H9 (cell line): ENCODE measurements around the gene AKR1C8. TPM values are rescaled to one million over a fixed set of nuclear protein-coding genes. Genes with fewer than 3 reads are reported as not detected.

Source experiments
- DNase-seq: peaks from one replicate; pipeline ENCODE4 v3.0.0-alpha.2; 2017
- H2AFZ ChIP-seq: one replicate; pipeline ENCODE4 v1.6.1; 2013; ENCODE audit warnings: mild to moderate bottlenecking, low read length, control low read depth, moderate library complexity
- H2AK5ac ChIP-seq: 2 replicates; pipeline ENCODE4 v1.6.1; 2013; ENCODE audit warnings: low read length, control low read depth, mixed read lengths; ENCODE audit not compliant: insufficient read length
- H2BK120ac ChIP-seq: one replicate; pipeline ENCODE4 v1.6.1; 2013; ENCODE audit warnings: low read depth, mild to moderate bottlenecking, low read length, control low read depth, inconsistent platforms; ENCODE audit not compliant: poor library complexity, severe bottlenecking
- H2BK12ac ChIP-seq: 2 replicates; pipeline ENCODE4 v1.6.1; 2013; ENCODE audit warnings: low read length, control low read depth, mixed read lengths, low read depth; ENCODE audit not compliant: insufficient read length
- H2BK15ac ChIP-seq: 2 replicates; pipeline ENCODE4 v1.6.1; 2013; ENCODE audit warnings: low read depth, low read length, control low read depth
- H2BK20ac ChIP-seq: one replicate; pipeline ENCODE4 v1.6.1; 2013; ENCODE audit warnings: low read depth, mild to moderate bottlenecking, low read length, control low read depth, inconsistent platforms; ENCODE audit not compliant: poor library complexity, severe bottlenecking
- H2BK5ac ChIP-seq: 2 replicates; pipeline ENCODE4 v1.6.1; 2013; ENCODE audit warnings: low read length, control low read depth, mixed read lengths; ENCODE audit not compliant: insufficient read length
- H3K14ac ChIP-seq: 2 replicates; pipeline ENCODE4 v1.6.1; 2013; ENCODE audit warnings: low read length, control low read depth; ENCODE audit not compliant: insufficient read depth
- H3K18ac ChIP-seq: 2 replicates; pipeline ENCODE4 v1.6.1; 2013; ENCODE audit warnings: low read depth, mild to moderate bottlenecking, mixed read lengths, low read length, control low read depth; ENCODE audit not compliant: insufficient read length
- H3K23ac ChIP-seq: 2 replicates; pipeline ENCODE4 v1.6.1; 2013; ENCODE audit warnings: low read length, control low read depth, mixed read lengths, low read depth; ENCODE audit not compliant: insufficient read length
- H3K23me2 ChIP-seq: 2 replicates; pipeline ENCODE4 v1.6.1; 2013; ENCODE audit warnings: low read depth, mild to moderate bottlenecking, mixed read lengths, low read length, control low read depth; ENCODE audit not compliant: insufficient read length, poor library complexity, severe bottlenecking
- H3K27ac ChIP-seq: 2 replicates; pipeline ENCODE4 v1.5.1; 2013; ENCODE audit warnings: low read length, control low read depth, mixed read lengths, low read depth; ENCODE audit not compliant: insufficient read length
- H3K27me3 ChIP-seq: 2 replicates; pipeline ENCODE4 v1.6.1; 2013; ENCODE audit warnings: low read length, control low read depth, inconsistent platforms; ENCODE audit not compliant: insufficient read depth
- H3K4ac ChIP-seq: 2 replicates; pipeline ENCODE4 v1.6.1; 2013; ENCODE audit warnings: low read depth, mild to moderate bottlenecking, control low read depth, inconsistent platforms, low read length, moderate library complexity
- H3K4me1 ChIP-seq: 2 replicates; pipeline ENCODE4 v1.6.1; 2013; ENCODE audit warnings: low read length, control low read depth, inconsistent platforms; ENCODE audit not compliant: insufficient read depth
- H3K4me2 ChIP-seq: 2 replicates; pipeline ENCODE4 v1.6.1; 2013; ENCODE audit warnings: low read length, control low read depth, mixed read lengths; ENCODE audit not compliant: insufficient read length, insufficient read depth
- H3K56ac ChIP-seq: 2 replicates; pipeline ENCODE4 v1.6.1; 2013; ENCODE audit warnings: low read depth, mild to moderate bottlenecking, mixed read lengths, low read length, control low read depth; ENCODE audit not compliant: insufficient read length
- H3K79me1 ChIP-seq: 2 replicates; pipeline ENCODE4 v1.6.1; 2013; ENCODE audit warnings: low read depth, mild to moderate bottlenecking, moderate library complexity, low read length, control low read depth, inconsistent platforms; ENCODE audit not compliant: insufficient read depth, poor library complexity, severe bottlenecking
- H3K79me2 ChIP-seq: 2 replicates; pipeline ENCODE4 v1.6.1; 2013; ENCODE audit warnings: low read length, control low read depth, inconsistent platforms; ENCODE audit not compliant: insufficient read depth
- H3K9ac ChIP-seq: 2 replicates; pipeline ENCODE4 v1.6.1; 2013; ENCODE audit warnings: low read length, control low read depth, mixed read lengths; ENCODE audit not compliant: insufficient read length; ENCODE audit errors: extremely low read depth
- H3K9me3 ChIP-seq: one replicate; pipeline ENCODE4 v1.6.1; 2013; ENCODE audit warnings: low read depth, low read length, inconsistent platforms; ENCODE audit not compliant: control insufficient read depth
- H3T11ph ChIP-seq: one replicate; pipeline ENCODE4 v1.6.1; 2013; ENCODE audit warnings: mild to moderate bottlenecking, low read length, control low read depth, inconsistent platforms
- H4K20me1 ChIP-seq: one replicate; pipeline ENCODE4 v1.6.1; 2013; ENCODE audit not compliant: control insufficient read depth, insufficient read length, insufficient read depth
- H4K5ac ChIP-seq: 2 replicates; pipeline ENCODE4 v1.6.1; 2013; ENCODE audit warnings: low read depth, mild to moderate bottlenecking, mixed read lengths, low read length, control low read depth; ENCODE audit not compliant: insufficient read length
- H4K8ac ChIP-seq: replicated peaks from 2 replicates; pipeline ENCODE4 v1.6.1; 2013; ENCODE audit warnings: low read length, control low read depth, mixed read lengths, low read depth; ENCODE audit not compliant: insufficient read length
- H4K91ac ChIP-seq: 2 replicates; pipeline ENCODE4 v1.6.1; 2013; ENCODE audit warnings: low read depth, mild to moderate bottlenecking, moderate library complexity, mixed read lengths, low read length, control low read depth; ENCODE audit not compliant: insufficient read length
- H3K27ac Mint-ChIP-seq, 3 experiments: 2 replicates in 2 of 3; 3 replicates in 1 of 3; pipeline ENCODE4 v1.8.0; 2020 to 2021; ENCODE audit warnings: mixed read lengths in 3 of 3, mild to moderate bottlenecking in 1 of 3, moderate library complexity in 1 of 3
- H3K27me3 Mint-ChIP-seq: 2 replicates; pipeline ENCODE4 v1.8.0; 2021; ENCODE audit warnings: low read depth, mild to moderate bottlenecking, moderate library complexity, mixed read lengths
- H3K36me3 Mint-ChIP-seq, 3 experiments: 2 replicates in 2 of 3; 3 replicates in 1 of 3; pipeline ENCODE4 v1.8.0; 2020 to 2021; ENCODE audit warnings: low read depth in 3 of 3, mixed read lengths in 3 of 3; ENCODE audit not compliant: insufficient read depth in 1 of 3
- H3K4me1 Mint-ChIP-seq, 2 experiments: 2 replicates each; pipeline ENCODE4 v1.8.0; 2020; ENCODE audit warnings: mixed read lengths in 2 of 2
- H3K4me3 Mint-ChIP-seq, 2 experiments: 2 replicates in 1 of 2; 3 replicates in 1 of 2; pipeline ENCODE4 v1.8.0; 2020 to 2021; ENCODE audit warnings: mild to moderate bottlenecking in 2 of 2, mixed read lengths in 2 of 2, moderate library complexity in 1 of 2
- H3K9me3 Mint-ChIP-seq, 2 experiments: 2 replicates in 1 of 2; 3 replicates in 1 of 2; pipeline ENCODE4 v1.8.0; 2020; ENCODE audit warnings: mild to moderate bottlenecking in 2 of 2, mixed read lengths in 2 of 2, moderate library complexity in 1 of 2
- CTCF ChIP-seq: fragments of 200-600 bp; sonication (generic); conservative IDR thresholded peaks from 3 replicates; pipeline ENCODE4 v1.8.0; 2021; ENCODE audit warnings: antibody characterized with exemption, mild to moderate bottlenecking
- WGBS: extraction: QIAGEN DNeasy Blood & Tissue Kit; methylation state at CpG from one replicate; pipeline ENCODE4 v1.1.7; 2013; ENCODE audit warnings: missing lambda C conversion rate, low lambda C conversion rate, mixed read lengths; ENCODE audit not compliant: insufficient read length; ENCODE audit errors: extremely low coverage; 5-methylcytosine and 5-hydroxymethylcytosine counted together
- total RNA-seq: library from RNA; stranded (reverse); gene quantifications from 2 replicates; pipeline ENCODE4 v1.2.1, GENCODE V29; 2021

Gene AKR1C8
- total RNA-seq, 1 experiment from 2014 or later: not detected

- no peaks in the 10 kb centered on the region for H3K79me1 ChIP-seq
- WGBS: no CpG with 5 or more reads among the region's 6 CpGs
- no peaks in the 10 kb centered on the region for H3K4me1 ChIP-seq
- H3K36me3 Mint-ChIP-seq: peaks cover 0 to 7% (median 7%) of the 10 kb centered on the region in 3 experiments; a peak in 4 of 7 replicates
- peaks cover 3% of the 10 kb centered on the region for H3K27me3 Mint-ChIP-seq
- no peak overlapping the region for H3K4me3 Mint-ChIP-seq
- H3K4ac ChIP-seq: no peak overlapping the region
- no peaks in the 10 kb centered on the region for H4K20me1 ChIP-seq
- no peak overlapping the region for H3K9ac ChIP-seq
- H3K27ac Mint-ChIP-seq: no peak overlapping the region
- H4K5ac ChIP-seq: no peak overlapping the region
- H3K56ac ChIP-seq: no peak overlapping the region
- TF ChIP-seq CTCF: no peak
- no peak for DNase-seq
- no peak overlapping the region for H2BK12ac ChIP-seq
- no peak overlapping the region for H3T11ph ChIP-seq
- no peaks in the 10 kb centered on the region for H3K23me2 ChIP-seq
- H3K9me3 Mint-ChIP-seq: peaks cover 55 to 86% of the 10 kb centered on the region in 2 experiments
- H2BK120ac ChIP-seq: no peak overlapping the region
- H3K23ac ChIP-seq: no peak overlapping the region
- H3K27ac ChIP-seq: no peak overlapping the region
- no peaks in the 10 kb centered on the region for H3K27me3 ChIP-seq
- H4K91ac ChIP-seq: no peak overlapping the region
- no peaks in the 10 kb centered on the region for H3K4me1 Mint-ChIP-seq
- H3K18ac ChIP-seq: no peak overlapping the region
- H2AK5ac ChIP-seq: no peak overlapping the region
- no peak overlapping the region for H3K4me2 ChIP-seq
- no peaks in the 10 kb centered on the region for H3K9me3 ChIP-seq
- no peak overlapping the region for H2BK15ac ChIP-seq
- no peaks in the 10 kb centered on the region for H3K79me2 ChIP-seq
- no peak overlapping the region for H3K14ac ChIP-seq
- H2BK20ac ChIP-seq: no peak overlapping the region
- H4K8ac ChIP-seq: no peak overlapping the region
- no peak overlapping the region for H2BK5ac ChIP-seq
- no peak overlapping the region for H2AFZ ChIP-seq
These were observed 49.3 kb upstream of the AKR1C8 start for GRCh38 chr10:5234106-5234860.
